NCI-H2196 (cell line): ENCODE data around the gene DCUN1D4.

Source experiments
- DNase-seq: peaks from one replicate; lab custom pipeline; 2025; ENCODE audit not compliant: unreplicated experiment; lab: John Stamatoyannopoulos, UW

Gene DCUN1D4

GRCh38 chr4:51960486-51960885 is 117.5 kb downstream of the DCUN1D4 start:
- DNase-seq: no peak

DNA sequence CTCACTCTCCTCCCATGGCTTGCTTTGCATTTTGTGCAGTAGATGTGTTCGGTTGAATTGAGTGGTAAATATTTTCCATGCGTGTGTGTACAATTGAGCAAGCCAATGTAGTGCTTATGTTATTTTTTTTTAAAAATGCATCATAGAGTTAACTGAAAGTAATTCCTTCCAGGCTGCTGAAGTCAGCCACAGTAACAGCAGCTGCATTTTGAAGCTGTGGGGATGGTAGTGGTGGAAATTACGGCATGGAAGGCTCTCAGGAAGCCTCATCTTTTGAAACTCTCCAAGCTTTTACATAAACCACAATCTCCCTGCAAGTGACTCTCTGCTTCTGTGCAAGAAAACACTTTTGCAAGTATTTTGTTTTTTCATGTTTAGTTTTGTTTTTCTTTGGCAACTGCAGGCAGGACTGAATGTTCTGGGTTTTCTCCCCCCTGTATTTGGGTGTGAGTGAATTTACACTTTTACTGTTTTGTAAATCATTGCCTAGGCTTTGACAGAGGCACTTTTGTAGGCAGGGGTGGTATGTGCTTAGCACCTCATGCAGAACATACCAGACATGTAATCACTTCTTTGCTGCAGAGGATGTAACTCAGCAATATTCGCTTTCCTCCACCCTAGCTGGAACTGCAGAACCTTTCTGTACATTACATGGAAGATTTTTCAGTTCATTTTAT is 121.0 kb downstream of the DCUN1D4 start:
- no peak for DNase-seq

DNA sequence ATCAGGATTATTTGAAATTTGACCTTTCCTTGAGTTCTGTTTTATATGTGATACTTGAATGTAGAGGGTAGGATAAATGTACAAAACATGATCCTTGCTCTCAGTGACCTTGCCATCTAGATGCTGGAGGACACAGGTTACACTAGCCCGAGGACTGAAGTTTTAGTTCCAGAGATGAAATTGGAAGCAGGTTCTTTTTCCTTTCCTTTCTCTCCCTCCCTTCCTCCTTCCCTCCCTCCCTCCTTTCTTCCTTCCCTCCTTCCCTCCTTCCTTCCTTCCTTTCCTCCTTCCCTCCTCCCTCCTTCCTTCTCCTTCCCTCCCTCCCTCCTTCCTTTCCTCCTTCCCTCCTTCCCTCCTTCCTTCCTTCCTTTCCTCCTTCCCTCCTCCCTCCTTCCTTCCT is 122.9 kb downstream of the DCUN1D4 start:
- no peak for DNase-seq
